Measurements from ENCODE around the gene L3MBTL2.

L3MBTL2 gene

GRCh38 chr22:41264408-41264941, 59.4 kb downstream of the L3MBTL2 start:
- Mint-ChIP-seq H3K36me3 (ENCODE audit: low read depth) (peaks cover 70% of the 10 kb centered on the region), H3K4me3 (no peak overlapping the region), H3K27ac (no peak overlapping the region), H3K27me3 (no peaks in the 10 kb centered on the region), H3K9me3 (no peaks in the 10 kb centered on the region), H3K4me1 (ENCODE audit: low read depth) (peaks cover 5% of the 10 kb centered on the region)

DNA sequence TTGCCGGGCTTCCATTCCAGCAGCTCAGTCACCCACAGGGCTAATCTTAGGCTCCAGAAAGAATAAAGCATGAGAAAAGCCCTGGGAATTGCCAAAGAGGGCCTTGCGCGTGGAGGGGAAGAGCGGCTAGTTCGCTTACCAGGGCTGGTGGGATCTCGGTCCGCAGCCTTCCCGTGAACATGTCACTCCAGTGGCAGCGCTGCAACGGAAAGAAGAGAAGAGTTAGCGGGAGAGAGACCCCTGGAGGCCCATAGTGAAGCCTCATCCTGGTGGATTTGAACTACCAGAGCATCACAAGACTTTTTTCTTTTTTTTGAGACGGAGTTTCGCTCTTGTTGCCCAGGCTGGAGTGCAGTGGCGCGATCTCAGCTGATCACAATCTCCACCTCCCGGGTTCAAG, 62.8 kb downstream of the L3MBTL2 start:
- no peak overlapping the region for H3K4me3 Mint-ChIP-seq
- H3K9me3 Mint-ChIP-seq, result no peaks in the 10 kb centered on the region
- peaks cover 5% of the 10 kb centered on the region for H3K4me1 Mint-ChIP-seq (ENCODE audit: low read depth)
- no peaks in the 10 kb centered on the region for H3K27me3 Mint-ChIP-seq
- H3K27ac Mint-ChIP-seq, result no peak overlapping the region
- H3K36me3 Mint-ChIP-seq (ENCODE audit: low read depth), result peaks cover 56% of the 10 kb centered on the region

DNA sequence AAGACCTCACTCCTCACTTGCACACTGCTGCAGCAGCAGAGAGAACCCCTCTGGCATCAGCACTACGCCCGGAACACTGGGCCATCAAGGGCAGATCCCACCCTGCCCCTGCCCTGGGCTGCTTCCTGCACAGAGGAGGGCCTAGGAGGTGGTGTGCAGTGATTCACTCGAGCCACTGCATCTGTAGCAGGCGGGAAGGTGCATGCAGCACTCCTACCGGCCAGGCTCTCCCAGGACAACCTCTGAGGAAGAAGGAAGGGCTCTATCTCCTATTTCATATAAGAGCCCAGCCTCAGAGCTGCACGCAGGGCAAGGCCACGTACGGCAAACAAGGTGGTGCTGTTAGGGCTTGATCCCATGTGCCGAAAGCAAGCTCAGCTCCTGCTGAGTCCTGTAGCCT, 66.7 kb downstream of the L3MBTL2 start:
- peaks cover 61% of the 10 kb centered on the region for H3K36me3 Mint-ChIP-seq (ENCODE audit: low read depth)
- no peak overlapping the region for H3K27ac Mint-ChIP-seq
- no peaks in the 10 kb centered on the region for H3K4me1 Mint-ChIP-seq (ENCODE audit: low read depth)
- no peak overlapping the region for H3K4me3 Mint-ChIP-seq
- no peaks in the 10 kb centered on the region for H3K9me3 Mint-ChIP-seq
- H3K27me3 Mint-ChIP-seq, result no peaks in the 10 kb centered on the region

DNA sequence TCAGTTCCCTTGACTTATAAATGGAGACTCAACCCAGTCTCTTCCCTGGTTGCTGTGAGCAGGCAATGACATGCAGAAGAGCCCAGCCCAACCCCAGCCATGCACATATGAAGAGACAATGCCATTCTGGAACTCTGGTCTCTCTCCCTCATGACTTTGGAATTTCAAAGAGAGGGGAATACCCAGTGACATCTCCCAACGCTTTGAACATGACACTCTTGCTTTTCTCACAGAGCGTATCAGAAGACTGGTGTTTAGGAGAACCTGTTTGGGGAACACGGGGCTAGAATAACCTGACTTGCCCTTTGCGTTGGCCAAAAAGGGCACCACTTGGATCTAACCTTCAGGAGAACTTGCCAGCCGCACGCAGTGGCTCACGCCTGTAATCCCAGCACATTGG, 68.0 kb downstream of the L3MBTL2 start:
- Mint-ChIP-seq H3K27me3 (no peaks in the 10 kb centered on the region), H3K9me3 (no peaks in the 10 kb centered on the region), H3K4me1 (ENCODE audit: low read depth) (no peaks in the 10 kb centered on the region), H3K4me3 (no peak overlapping the region), H3K27ac (no peak overlapping the region), H3K36me3 (ENCODE audit: low read depth) (peaks cover 62% of the 10 kb centered on the region)

DNA sequence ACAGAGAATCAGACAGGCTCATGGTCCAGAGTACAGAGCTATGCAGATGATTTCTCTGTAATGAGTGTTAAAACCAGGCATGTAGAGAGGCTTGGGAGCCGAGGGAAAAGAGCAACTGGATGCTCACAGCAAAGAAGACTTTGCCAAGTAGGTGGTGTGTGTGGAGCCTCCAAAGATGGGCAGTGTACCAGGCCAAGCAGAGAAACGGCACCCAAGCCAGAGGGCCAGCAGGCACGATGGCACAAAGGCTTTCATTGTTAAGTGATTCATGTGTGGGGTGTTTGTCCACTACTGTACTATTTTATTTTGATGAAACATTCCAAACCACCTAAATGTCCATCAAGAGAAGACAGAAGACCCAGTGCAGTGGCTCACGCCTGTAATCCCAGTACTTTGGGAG, 69.7 kb downstream of the L3MBTL2 start:
- Mint-ChIP-seq H3K9me3 (no peaks in the 10 kb centered on the region), H3K4me1 (ENCODE audit: low read depth) (no peaks in the 10 kb centered on the region), H3K36me3 (ENCODE audit: low read depth) (peaks cover 59% of the 10 kb centered on the region), H3K27ac (no peak overlapping the region), H3K27me3 (no peaks in the 10 kb centered on the region), H3K4me3 (no peak overlapping the region)

- Mint-ChIP-seq H3K9me3 (no peaks in the 10 kb centered on the region), H3K4me3 (no peak overlapping the region), H3K4me1 (ENCODE audit: low read depth) (peaks cover 29% of the 10 kb centered on the region), H3K27ac (no peak overlapping the region), H3K36me3 (ENCODE audit: low read depth) (peaks cover 54% of the 10 kb centered on the region), H3K27me3 (no peaks in the 10 kb centered on the region)
Measured at GRCh38 chr22:41280065-41280464, 75.0 kb downstream of the L3MBTL2 start.

- Mint-ChIP-seq H3K4me3 (no peak overlapping the region), H3K4me1 (ENCODE audit: low read depth) (peaks cover 31% of the 10 kb centered on the region), H3K27me3 (no peaks in the 10 kb centered on the region), H3K36me3 (ENCODE audit: low read depth) (peaks cover 50% of the 10 kb centered on the region), H3K9me3 (no peaks in the 10 kb centered on the region), H3K27ac (no peak overlapping the region)
Measured at GRCh38 chr22:41280854-41281253, 75.7 kb downstream of the L3MBTL2 start.
